ENCODE data around the gene KCTD1. TPM values are rescaled to one million over a fixed set of nuclear protein-coding genes. Genes with fewer than 3 reads are reported as not detected.
A peak's percentile ranks its signal among the peaks of the same experiment; 100 is the strongest.

Gene KCTD1
- total and polyA plus RNA-seq, 2 of the 8 experiments (the other 6 are each of a cell fraction or from before 2014, with no cell fraction given): 7.7 to 14.0 TPM

DNA sequence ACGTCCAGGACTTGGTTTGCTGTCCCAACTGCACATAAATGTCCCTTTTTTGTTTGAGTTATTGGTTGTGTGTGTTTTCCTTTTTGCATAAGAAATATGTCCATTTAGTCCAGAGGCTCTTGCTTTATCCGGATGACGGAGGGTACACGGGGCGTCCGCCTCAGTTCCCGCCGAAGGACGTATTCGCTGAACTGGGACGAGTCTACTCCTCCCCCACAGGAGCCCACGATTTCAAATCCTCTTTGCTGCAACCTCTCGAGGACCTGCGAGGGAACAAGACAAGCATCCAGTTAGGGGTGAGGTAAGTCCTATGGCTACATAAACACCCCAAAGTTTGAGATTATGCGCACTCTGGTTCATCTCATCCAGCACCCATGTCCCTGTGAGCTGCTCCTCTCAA lies 92.7 kb downstream of the KCTD1 start:
- no peak overlapping the region for H3K23ac ChIP-seq (ENCODE audit: insufficient read length)
- no peak overlapping the region for H3K9ac ChIP-seq (replicated peaks in 1 of 4; ENCODE audit: extremely low read depth in 1 of 4, low read depth in 3 of 4, low read length in 3 of 4)
- no peak overlapping the region for H3K27ac ChIP-seq (ENCODE audit: low read depth, low read length)
- no peak overlapping the region for H2BK15ac ChIP-seq (ENCODE audit: low read length)
- no peak overlapping the region for H2AK5ac ChIP-seq (ENCODE audit: low read depth, low read length)
- no peak overlapping the region for H4K91ac ChIP-seq (replicated peaks; ENCODE audit: insufficient read length, low read length)
- no peak overlapping the region for H3K4me3 ChIP-seq (ENCODE audit: extremely low read depth in 1 of 4, insufficient read depth in 2 of 4, low read depth in 3 of 4, low read length in 4 of 4)
- no peak overlapping the region for H3K4ac ChIP-seq (replicated peaks; ENCODE audit: insufficient read length, low read depth, low read length)
- H4K5ac ChIP-seq (ENCODE audit: insufficient read length, low read depth, low read length): no peak overlapping the region
- H3K9me3 ChIP-seq (ENCODE audit: insufficient read depth in 2 of 2, low read depth in 1 of 2, low read length in 1 of 2): no peaks in the 10 kb centered on the region
- H4K8ac ChIP-seq (ENCODE audit: extremely low read depth, insufficient read depth, low read length): no peak overlapping the region
- H3K56ac ChIP-seq (replicated peaks; ENCODE audit: insufficient read length, low read depth, low read length): no peak overlapping the region
- peaks cover 0 to 7% (median 5%) of the 10 kb centered on the region in 4 experiments; a peak in 3 of 7 replicates for H3K27me3 ChIP-seq (replicated peaks in 1 of 4; ENCODE audit: control insufficient read depth in 3 of 4, extremely low read depth in 1 of 4, insufficient read depth in 3 of 4, low read length in 3 of 4)
- FAIRE-seq (no peak), DNase-seq (ENCODE audit: low read depth in 1 of 2, low spot score in 2 of 2) (no peak)
- H3K4me2 ChIP-seq (ENCODE audit: insufficient read depth in 1 of 2, low read depth in 2 of 2, low read length in 2 of 2): no peak overlapping the region
- 95% methylated on average over 12 of the region's 15 CpGs; no CpG with 5 or more reads in 1 of the 2 experiments for whole genome bisulfite sequencing, 2 experiments (ENCODE audit: extremely low coverage in 1 of 2, insufficient coverage in 1 of 2, insufficient read length in 1 of 2, insufficient replicate concordance in 2 of 2, low coverage in 1 of 2, low lambda C conversion rate in 2 of 2, missing lambda C conversion rate in 1 of 2)
- H3K18ac ChIP-seq (ENCODE audit: extremely low read depth, low read length): no peak overlapping the region
- no peak overlapping the region for H2BK120ac ChIP-seq (replicated peaks; ENCODE audit: low read depth, low read length)
- no peaks in the 10 kb centered on the region for H3K79me1 ChIP-seq (ENCODE audit: low read depth, low read length)
- no peak overlapping the region for H2BK12ac ChIP-seq (ENCODE audit: low read depth, low read length)
- ChIA-PET POLR2A (ENCODE audit: partially characterized antibody) (no interaction called here), CTCF (ENCODE audit: partially characterized antibody) (interaction anchor here (0.7 to 2.2 kb wide), 7 partner anchors 11 to 166 kb away, joined by 3 to 13 read pairs (median 6); no protein-coding TSS in a partner anchor)
- no peaks in the 10 kb centered on the region for H3K23me2 ChIP-seq (ENCODE audit: low read depth, low read length)
- no peak overlapping the region for H2BK5ac ChIP-seq (ENCODE audit: low read depth, low read length)
- no peaks in the 10 kb centered on the region for H4K20me1 ChIP-seq (replicated peaks in 1 of 2; ENCODE audit: control insufficient read depth in 1 of 2, insufficient read depth in 2 of 2, low read length in 2 of 2)
- H3K14ac ChIP-seq (ENCODE audit: insufficient read length): no peak overlapping the region
- H3K79me2 ChIP-seq (ENCODE audit: control insufficient read depth in 1 of 2, insufficient read depth in 2 of 2, low read length in 2 of 2): no peaks in the 10 kb centered on the region
- no peak overlapping the region for H2AFZ ChIP-seq (ENCODE audit: low read length)
- 0 out of 2 replicates have a peak overlapping the region, but pooled peaks have one; percentile 16 for H2BK20ac ChIP-seq (ENCODE audit: low read length)
- peaks cover 3 to 7% (median 6%) of the 10 kb centered on the region in 4 experiments; a peak in 6 of 7 replicates for H3K4me1 ChIP-seq (replicated peaks in 1 of 4; ENCODE audit: control insufficient read depth in 3 of 4, insufficient read depth in 4 of 4, low read length in 3 of 4)
- peaks cover 0 to 3% (median 0%) of the 10 kb centered on the region in 4 experiments; a peak in 2 of 8 replicates for H3K36me3 ChIP-seq (ENCODE audit: control insufficient read depth in 2 of 4, insufficient read depth in 4 of 4, low read length in 3 of 4)
- TF ChIP-seq, protein P1, sequence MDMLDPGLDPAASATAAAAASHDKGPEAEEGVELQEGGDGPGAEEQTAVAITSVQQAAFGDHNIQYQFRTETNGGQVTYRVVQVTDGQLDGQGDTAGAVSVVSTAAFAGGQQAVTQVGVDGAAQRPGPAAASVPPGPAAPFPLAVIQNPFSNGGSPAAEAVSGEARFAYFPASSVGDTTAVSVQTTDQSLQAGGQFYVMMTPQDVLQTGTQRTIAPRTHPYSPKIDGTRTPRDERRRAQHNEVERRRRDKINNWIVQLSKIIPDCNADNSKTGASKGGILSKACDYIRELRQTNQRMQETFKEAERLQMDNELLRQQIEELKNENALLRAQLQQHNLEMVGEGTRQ (IDR thresholded peaks at IDR 0.05; ENCODE audit: low read length): no peak
- TF ChIP-seq FOSL1 (IDR thresholded peaks at IDR 0.05; ENCODE audit: insufficient read depth, low read depth, low read length) (no peak), SP1 (IDR thresholded peaks at IDR 0.05; ENCODE audit: low read depth, low read length) (no peak), CEBPB (IDR thresholded peaks at IDR 0.05; ENCODE audit: low read depth, low read length) (no peak), POLR2A (IDR thresholded peaks at IDR 0.05; ENCODE audit: control extremely low read depth in 1 of 2, low read depth in 2 of 2, low read length in 2 of 2) (no peak), KDM4A (IDR thresholded peaks at IDR 0.05; ENCODE audit: low read depth, low read length, severe bottlenecking) (no peak), POLR2AphosphoS5 (IDR thresholded peaks at IDR 0.05; ENCODE audit: low read depth, low read length) (no peak), SIN3A (conservative IDR thresholded peaks at IDR 0.05 in 1 of 2, IDR thresholded peaks at IDR 0.05 in 1 of 2; ENCODE audit: low read depth in 1 of 2, low read length in 2 of 2) (no peak), JUN (IDR thresholded peaks at IDR 0.05; ENCODE audit: low read depth, low read length) (no peak), SP4 (IDR thresholded peaks at IDR 0.05; ENCODE audit: low read length) (no peak)
- TF ChIP-seq, protein P2, sequence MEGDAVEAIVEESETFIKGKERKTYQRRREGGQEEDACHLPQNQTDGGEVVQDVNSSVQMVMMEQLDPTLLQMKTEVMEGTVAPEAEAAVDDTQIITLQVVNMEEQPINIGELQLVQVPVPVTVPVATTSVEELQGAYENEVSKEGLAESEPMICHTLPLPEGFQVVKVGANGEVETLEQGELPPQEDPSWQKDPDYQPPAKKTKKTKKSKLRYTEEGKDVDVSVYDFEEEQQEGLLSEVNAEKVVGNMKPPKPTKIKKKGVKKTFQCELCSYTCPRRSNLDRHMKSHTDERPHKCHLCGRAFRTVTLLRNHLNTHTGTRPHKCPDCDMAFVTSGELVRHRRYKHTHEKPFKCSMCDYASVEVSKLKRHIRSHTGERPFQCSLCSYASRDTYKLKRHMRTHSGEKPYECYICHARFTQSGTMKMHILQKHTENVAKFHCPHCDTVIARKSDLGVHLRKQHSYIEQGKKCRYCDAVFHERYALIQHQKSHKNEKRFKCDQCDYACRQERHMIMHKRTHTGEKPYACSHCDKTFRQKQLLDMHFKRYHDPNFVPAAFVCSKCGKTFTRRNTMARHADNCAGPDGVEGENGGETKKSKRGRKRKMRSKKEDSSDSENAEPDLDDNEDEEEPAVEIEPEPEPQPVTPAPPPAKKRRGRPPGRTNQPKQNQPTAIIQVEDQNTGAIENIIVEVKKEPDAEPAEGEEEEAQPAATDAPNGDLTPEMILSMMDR (IDR thresholded peaks at IDR 0.05; ENCODE audit: control extremely low read depth in 1 of 3, insufficient read depth in 1 of 3, low read depth in 1 of 3, low read length in 3 of 3): no peak

Measured in H1 (cell line).